Measurements from ENCODE around the gene KRT75.
A peak's percentile ranks its signal among the peaks of the same experiment; 100 is the strongest.

KRT75 gene

GRCh38 chr12:52398176-52398575, 36.0 kb downstream of the KRT75 start:
- Mint-ChIP-seq H3K4me1 (ENCODE audit: low read depth) (no peaks in the 10 kb centered on the region), H3K27me3 (no peaks in the 10 kb centered on the region), H3K36me3 (no peaks in the 10 kb centered on the region), H3K27ac (peak overlapping the region; percentile 28), H3K4me3 (no peak overlapping the region), H3K9me3 (ENCODE audit: low read depth) (no peaks in the 10 kb centered on the region)

DNA sequence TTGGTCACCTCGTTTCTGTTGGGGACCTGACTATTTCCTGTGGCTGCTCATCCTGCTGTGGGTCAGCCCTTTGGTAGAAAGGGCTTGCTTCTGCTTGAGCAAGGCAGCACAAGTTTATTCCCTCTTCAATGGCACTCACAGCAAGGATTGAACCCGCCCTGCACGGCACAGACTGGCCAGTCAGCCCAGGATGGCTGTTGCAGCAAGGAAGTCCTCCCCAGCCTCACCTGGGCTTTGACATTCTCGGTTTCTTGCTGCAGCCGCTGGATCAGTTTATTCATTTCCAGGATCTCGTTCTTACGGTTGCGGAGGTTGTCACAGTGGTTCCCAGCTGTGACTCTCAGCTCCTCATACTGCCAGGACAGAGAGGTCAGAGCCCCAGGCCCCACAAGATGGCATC, 37.5 kb downstream of the KRT75 start:
- Mint-ChIP-seq H3K27ac (no peak overlapping the region), H3K36me3 (no peaks in the 10 kb centered on the region), H3K27me3 (no peaks in the 10 kb centered on the region), H3K4me3 (no peak overlapping the region), H3K4me1 (ENCODE audit: low read depth) (no peaks in the 10 kb centered on the region), H3K9me3 (ENCODE audit: low read depth) (no peaks in the 10 kb centered on the region)

GRCh38 chr12:52395761-52396434, 38.3 kb downstream of the KRT75 start:
- no peaks in the 10 kb centered on the region for H3K27me3 Mint-ChIP-seq
- no peaks in the 10 kb centered on the region for H3K36me3 Mint-ChIP-seq
- H3K9me3 Mint-ChIP-seq (ENCODE audit: low read depth) = no peaks in the 10 kb centered on the region
- H3K4me1 Mint-ChIP-seq (ENCODE audit: low read depth) = no peaks in the 10 kb centered on the region
- H3K4me3 Mint-ChIP-seq = no peak overlapping the region
- H3K27ac Mint-ChIP-seq = no peak overlapping the region

DNA sequence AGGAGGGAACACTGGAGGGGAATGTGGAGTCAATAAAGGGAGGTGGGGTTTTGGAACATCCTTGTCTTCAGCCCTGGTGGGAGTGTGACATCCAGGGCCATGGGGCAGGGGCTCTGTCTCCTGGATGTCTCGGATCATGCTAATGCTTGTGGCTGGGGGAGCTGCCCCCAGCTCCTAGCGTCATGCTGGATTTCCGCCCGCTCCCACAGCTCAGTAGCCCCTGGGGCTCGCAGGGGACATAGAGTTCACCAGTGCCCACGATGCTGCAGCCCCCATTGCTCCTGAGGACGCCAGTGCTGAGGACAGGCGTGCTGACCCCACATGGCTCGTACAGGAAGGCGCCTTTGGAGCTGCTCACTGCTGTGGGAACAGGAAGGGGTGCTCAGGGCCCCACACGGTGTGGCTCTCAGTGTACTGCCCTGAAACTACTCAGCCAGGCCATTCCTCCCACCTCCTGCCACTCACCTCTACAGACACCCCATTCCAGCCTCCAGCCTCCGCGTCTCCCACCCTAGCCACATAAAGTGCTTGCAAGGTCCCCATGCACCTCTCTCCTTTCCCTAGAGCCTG, 39.2 kb downstream of the KRT75 start:
- Mint-ChIP-seq H3K9me3 (ENCODE audit: low read depth) (no peaks in the 10 kb centered on the region), H3K27ac (no peak overlapping the region), H3K36me3 (no peaks in the 10 kb centered on the region), H3K27me3 (no peaks in the 10 kb centered on the region), H3K4me3 (no peak overlapping the region), H3K4me1 (ENCODE audit: low read depth) (no peaks in the 10 kb centered on the region)

- Mint-ChIP-seq H3K27me3 (no peaks in the 10 kb centered on the region), H3K4me3 (no peak overlapping the region), H3K9me3 (ENCODE audit: low read depth) (no peaks in the 10 kb centered on the region), H3K4me1 (ENCODE audit: low read depth) (no peaks in the 10 kb centered on the region), H3K36me3 (no peaks in the 10 kb centered on the region), H3K27ac (no peak overlapping the region)
Measured at GRCh38 chr12:52392465-52393007, 41.6 kb downstream of the KRT75 start.

GRCh38 chr12:52391618-52392002, 42.6 kb downstream of the KRT75 start:
- Mint-ChIP-seq H3K36me3 (no peaks in the 10 kb centered on the region), H3K27ac (no peak overlapping the region), H3K4me3 (no peak overlapping the region), H3K27me3 (no peaks in the 10 kb centered on the region), H3K9me3 (ENCODE audit: low read depth) (no peaks in the 10 kb centered on the region), H3K4me1 (ENCODE audit: low read depth) (no peaks in the 10 kb centered on the region)

GRCh38 chr12:52390739-52391617, 43.2 kb downstream of the KRT75 start:
- no peaks in the 10 kb centered on the region for H3K27me3 Mint-ChIP-seq
- no peaks in the 10 kb centered on the region for H3K9me3 Mint-ChIP-seq (ENCODE audit: low read depth)
- H3K4me3 Mint-ChIP-seq = no peak overlapping the region
- no peaks in the 10 kb centered on the region for H3K4me1 Mint-ChIP-seq (ENCODE audit: low read depth)
- no peak overlapping the region for H3K27ac Mint-ChIP-seq
- H3K36me3 Mint-ChIP-seq = no peaks in the 10 kb centered on the region

DNA sequence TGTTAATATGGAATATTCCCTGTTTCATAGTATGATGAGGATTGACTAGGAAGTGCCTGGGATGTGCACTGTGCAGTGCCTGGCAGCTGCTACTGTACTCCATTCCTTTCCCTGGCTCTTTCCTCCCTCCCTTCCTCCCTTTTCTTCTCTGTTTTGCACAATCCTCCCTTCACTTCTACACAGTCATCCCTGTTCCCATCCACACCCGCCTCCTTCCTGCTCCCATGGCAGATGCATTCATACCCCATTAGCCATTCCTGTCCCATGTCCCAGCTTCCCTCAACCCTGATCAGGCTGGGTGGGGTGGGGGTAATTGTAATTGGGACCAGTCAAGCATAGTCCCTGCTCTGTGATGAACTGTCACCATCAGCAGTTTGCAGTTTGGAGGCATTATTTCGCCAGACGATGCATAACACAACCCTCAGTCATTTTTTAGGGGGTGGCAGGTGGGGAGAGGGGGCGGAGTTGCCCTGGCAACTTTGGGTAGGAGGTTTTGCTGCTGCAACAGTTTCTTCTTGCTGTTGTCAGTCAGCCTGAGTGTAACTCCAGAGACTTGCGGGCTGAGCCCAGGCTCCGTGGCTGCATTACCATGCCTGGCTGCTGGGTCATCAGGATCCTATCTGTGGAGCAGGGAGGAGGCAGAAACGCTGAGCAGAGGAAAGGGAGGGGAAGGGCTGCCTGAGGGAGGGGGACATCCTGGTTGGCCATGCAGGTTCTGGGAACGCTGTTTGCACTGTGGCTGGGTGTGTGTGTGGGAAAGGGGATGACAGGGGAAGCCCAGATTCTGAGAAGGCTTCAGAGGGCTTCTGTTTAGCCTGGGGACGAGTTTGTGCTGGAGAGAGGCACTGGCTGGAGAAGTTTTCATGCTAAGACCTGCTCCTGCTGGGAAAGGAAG, 44.6 kb downstream of the KRT75 start:
- no peaks in the 10 kb centered on the region for H3K4me1 Mint-ChIP-seq (ENCODE audit: low read depth)
- H3K27me3 Mint-ChIP-seq = no peaks in the 10 kb centered on the region
- no peak overlapping the region for H3K4me3 Mint-ChIP-seq
- no peaks in the 10 kb centered on the region for H3K9me3 Mint-ChIP-seq (ENCODE audit: low read depth)
- no peaks in the 10 kb centered on the region for H3K36me3 Mint-ChIP-seq
- H3K27ac Mint-ChIP-seq = no peak overlapping the region

DNA sequence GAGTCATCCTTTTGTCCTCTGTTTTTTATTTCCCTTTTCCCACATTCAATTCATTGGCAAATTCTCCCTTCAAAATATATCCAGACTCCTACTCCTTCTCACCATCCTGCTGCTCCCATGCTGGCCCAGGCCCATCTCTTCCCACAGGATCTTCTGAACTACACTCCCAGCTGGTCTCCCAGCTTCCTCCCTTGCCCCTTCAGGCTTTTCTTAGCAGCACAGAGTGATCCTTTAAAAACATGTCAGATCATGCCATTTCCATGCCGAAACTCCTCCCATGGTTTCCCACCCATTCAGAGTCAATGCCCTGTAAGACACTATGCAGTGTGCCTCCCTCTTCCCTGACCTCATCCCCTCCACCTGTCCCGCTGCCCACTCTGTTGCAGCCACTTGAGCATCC, 46.3 kb downstream of the KRT75 start:
- Mint-ChIP-seq H3K27ac (no peak overlapping the region), H3K9me3 (ENCODE audit: low read depth) (no peaks in the 10 kb centered on the region), H3K4me3 (no peak overlapping the region), H3K36me3 (no peaks in the 10 kb centered on the region), H3K4me1 (ENCODE audit: low read depth) (peaks cover 7% of the 10 kb centered on the region), H3K27me3 (no peaks in the 10 kb centered on the region)

- H3K36me3 Mint-ChIP-seq = no peaks in the 10 kb centered on the region
- no peaks in the 10 kb centered on the region for H3K27me3 Mint-ChIP-seq
- no peak within 1 kb of the TSS for H3K4me3 Mint-ChIP-seq
- H3K9me3 Mint-ChIP-seq (ENCODE audit: low read depth) = no peaks in the 10 kb centered on the region
- H3K27ac Mint-ChIP-seq = no peak within 1 kb of the TSS
- peaks cover 18% of the 10 kb centered on the region for H3K4me1 Mint-ChIP-seq (ENCODE audit: low read depth)
Measured at GRCh38 chr12:52385226-52385702, 48.9 kb downstream of the KRT75 start, which contains the start of gene KRT84. Gene KRT84 (minus strand): TSS chr12:52385652. CDS start chr12:52385585, 67 bp downstream.

GRCh38 chr12:52383331-52383730, 50.8 kb downstream of the KRT75 start:
- Mint-ChIP-seq H3K36me3 (no peaks in the 10 kb centered on the region), H3K27ac (no peak overlapping the region), H3K27me3 (peaks cover 4% of the 10 kb centered on the region), H3K9me3 (ENCODE audit: low read depth) (no peaks in the 10 kb centered on the region), H3K4me1 (ENCODE audit: low read depth) (peaks cover 18% of the 10 kb centered on the region), H3K4me3 (no peak overlapping the region)

DNA sequence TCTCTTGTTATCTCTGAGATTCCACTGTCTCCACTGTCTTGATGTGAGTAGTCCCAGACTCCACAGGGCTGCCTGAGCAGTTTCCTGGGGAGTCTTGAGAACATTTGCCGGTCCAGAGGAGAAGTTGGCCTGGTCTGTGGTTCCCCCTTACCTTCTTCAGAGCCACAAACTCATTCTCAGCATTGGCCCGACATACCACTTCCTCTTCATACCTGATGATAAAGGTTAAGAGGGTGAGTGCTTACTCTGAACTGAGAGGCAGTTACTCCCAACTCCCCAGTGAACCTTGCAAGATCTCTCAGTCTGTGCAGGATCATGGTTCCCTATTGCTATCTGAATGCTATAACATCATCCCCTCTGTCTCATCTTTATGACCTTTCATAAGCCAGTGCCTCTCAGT, 51.3 kb downstream of the KRT75 start:
- peaks cover 4% of the 10 kb centered on the region for H3K27me3 Mint-ChIP-seq
- H3K4me3 Mint-ChIP-seq = peak overlapping the region; percentile 4
- H3K27ac Mint-ChIP-seq = no peak overlapping the region
- no peaks in the 10 kb centered on the region for H3K9me3 Mint-ChIP-seq (ENCODE audit: low read depth)
- peaks cover 18% of the 10 kb centered on the region for H3K4me1 Mint-ChIP-seq (ENCODE audit: low read depth)
- H3K36me3 Mint-ChIP-seq = no peaks in the 10 kb centered on the region

DNA sequence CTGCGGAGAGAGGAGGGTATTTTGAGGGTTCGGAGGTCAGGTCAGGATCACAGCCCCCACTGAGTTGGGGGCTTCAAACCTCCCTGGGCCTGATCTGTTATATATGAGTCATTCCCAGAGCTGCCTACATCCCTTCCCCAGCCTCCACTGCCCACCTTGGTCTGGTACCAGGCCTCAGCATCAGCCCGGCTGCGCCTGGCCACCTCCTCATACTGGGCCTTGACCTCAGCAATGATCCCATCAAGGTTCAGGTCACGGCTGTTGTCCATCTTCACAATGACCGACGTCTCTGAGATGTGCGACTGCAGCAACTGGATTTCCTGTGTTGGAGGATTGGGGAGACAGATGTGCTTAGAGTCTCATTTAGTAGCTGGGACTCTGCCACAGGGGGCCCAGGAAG, 53.0 kb downstream of the KRT75 start:
- H3K9me3 Mint-ChIP-seq (ENCODE audit: low read depth) = no peaks in the 10 kb centered on the region
- H3K36me3 Mint-ChIP-seq = no peaks in the 10 kb centered on the region
- H3K27ac Mint-ChIP-seq = no peak overlapping the region
- peaks cover 18% of the 10 kb centered on the region for H3K4me1 Mint-ChIP-seq (ENCODE audit: low read depth)
- H3K27me3 Mint-ChIP-seq = peaks cover 8% of the 10 kb centered on the region
- H3K4me3 Mint-ChIP-seq = no peak overlapping the region

DNA sequence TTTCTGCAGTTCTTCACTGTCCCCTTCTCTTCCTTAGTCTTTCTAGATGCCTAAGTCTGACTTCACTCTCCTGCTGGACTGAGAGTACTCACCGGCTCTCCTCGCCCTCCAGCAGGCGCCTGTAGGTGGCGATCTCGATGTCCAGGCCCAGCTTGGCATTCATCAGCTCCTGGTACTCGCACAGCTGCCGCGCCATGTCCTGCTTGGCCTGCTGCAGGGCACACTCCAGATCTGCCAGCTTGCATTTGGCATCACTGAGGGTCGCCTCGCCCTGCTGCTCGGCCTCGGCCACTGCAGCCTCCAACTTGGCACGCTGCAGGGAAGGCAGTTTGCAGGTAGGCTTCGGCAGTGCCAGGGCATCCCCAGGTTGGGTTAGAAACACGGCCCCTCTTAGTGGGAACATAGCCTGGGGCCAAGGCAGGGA, 53.9 kb downstream of the KRT75 start:
- H3K27ac Mint-ChIP-seq = no peak overlapping the region
- no peak overlapping the region for H3K4me3 Mint-ChIP-seq

More for the DNA sequence above, 53.9 kb downstream of the KRT75 start:
- H3K27me3 Mint-ChIP-seq = peaks cover 8% of the 10 kb centered on the region
- peaks cover 18% of the 10 kb centered on the region for H3K4me1 Mint-ChIP-seq (ENCODE audit: low read depth)
- no peaks in the 10 kb centered on the region for H3K9me3 Mint-ChIP-seq (ENCODE audit: low read depth)
- no peaks in the 10 kb centered on the region for H3K36me3 Mint-ChIP-seq

Measured in activated naive CD8-positive, alpha-beta T cell (primary cell).